HG02938 (cell line): ENCODE measurements around the gene SPR.
A peak's percentile ranks its signal among the peaks of the same experiment; 100 is the strongest.

ENCODE experiments used
- ATAC-seq: cut with Tn5 transposase; IDR thresholded peaks from one replicate; pipeline ENCODE4 v1.9.1; 2021; ENCODE audit warnings: mild to moderate bottlenecking, moderate library complexity; ENCODE audit not compliant: unreplicated experiment

Gene SPR

DNA sequence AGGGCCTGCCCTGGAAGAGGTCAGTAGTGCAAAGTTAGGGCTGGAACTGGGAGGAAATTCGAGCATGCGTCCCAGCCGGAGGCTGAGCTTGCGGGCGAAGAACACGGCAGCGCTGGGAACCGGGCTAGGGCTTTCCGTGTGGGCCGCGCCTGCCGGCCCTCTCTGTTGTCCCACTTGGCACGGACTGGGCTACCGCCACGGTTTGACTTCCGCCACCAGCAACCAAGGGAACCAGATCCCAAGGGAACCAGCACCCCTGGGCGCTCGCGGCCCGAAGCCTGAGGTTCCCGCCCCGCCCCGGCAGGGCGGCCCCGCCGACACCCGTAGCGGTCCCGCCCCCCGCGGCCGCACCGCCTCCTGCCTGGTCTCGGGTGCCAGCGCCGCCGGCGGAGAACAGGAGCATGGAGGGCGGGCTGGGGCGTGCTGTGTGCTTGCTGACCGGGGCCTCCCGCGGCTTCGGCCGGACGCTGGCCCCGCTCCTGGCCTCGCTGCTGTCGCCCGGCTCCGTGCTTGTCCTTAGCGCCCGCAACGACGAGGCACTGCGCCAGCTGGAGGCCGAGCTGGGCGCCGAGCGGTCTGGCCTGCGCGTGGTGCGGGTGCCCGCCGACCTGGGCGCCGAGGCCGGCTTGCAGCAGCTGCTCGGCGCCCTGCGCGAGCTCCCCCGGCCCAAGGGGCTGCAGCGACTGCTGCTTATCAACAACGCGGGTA lies at the start of gene SPR:
Gene SPR (plus strand): TSS at position 377 of the 708 bp plus-strand sequence. CDS start 25 bp downstream, at position 402.
- ATAC-seq = peak; percentile 79

DNA sequence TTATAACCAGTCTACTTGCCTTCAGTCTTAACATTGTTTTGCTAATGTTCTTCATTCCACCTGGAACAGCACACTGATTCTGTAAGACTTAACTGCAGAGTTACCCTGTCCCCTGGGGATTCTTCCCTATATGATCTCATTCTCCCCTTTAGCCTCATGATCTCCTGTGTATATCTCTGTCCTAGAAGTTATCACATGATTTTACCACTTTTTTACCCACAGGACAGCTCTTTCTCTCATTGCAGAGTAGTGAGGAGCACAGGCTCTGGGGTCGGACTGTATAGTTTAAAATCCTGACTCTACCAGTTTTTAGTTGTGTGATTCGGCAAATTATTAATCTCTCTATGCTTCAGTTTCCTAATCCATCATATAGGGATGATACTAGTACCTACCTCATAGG lies 47.1 kb upstream of the SPR start:
- ATAC-seq = no peak

DNA sequence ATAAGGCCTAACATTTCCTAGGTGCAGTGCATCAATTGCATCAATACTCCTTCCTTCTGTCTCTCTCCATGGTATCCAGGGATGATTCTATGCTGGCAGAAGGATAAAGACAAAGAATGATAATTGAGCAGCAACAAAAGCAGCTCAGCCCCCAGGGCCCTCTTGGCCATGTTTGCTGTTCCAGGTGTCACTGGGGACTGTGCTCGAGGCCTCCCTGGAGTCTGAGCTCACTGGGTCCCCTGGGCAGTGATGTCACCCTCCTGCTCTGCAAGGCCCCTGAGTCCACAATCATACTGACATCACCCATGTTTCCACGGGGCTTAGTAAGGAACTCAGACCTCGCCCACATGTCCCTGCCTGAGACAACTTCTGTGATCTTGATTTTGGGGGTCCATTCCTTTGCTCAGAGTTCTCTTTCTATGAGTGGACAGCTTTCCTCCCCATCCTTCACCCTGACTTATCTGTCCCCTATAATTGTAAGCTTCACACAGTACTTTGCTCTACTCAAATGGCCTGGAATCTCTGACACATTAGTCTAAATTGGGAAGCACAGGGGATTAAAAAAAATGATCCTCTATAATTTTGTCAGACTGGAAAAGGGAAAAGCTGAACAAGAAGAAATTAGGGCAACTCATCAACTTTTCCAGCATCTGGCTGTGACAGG lies 45.6 kb upstream of the SPR start:
- ATAC-seq = no peak

DNA sequence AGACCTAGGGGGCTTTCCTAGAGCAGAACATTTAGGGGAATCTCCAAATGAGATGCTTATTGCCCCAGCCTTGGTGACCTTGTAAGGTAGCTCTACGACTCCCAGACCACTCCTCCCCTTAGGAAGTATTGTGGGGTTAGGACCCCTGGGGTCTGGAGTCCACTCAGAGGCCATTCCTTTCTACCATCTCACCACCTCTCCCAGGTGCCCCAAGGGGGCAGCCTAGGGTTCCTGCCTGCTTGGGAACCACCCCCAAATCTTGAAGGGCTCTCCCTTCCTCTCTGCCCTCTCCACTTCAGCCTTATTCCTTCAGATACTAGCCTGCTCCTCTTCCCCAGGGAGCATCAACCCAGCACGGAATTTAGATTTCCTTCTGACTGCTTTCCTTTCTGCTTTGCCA lies 43.9 kb upstream of the SPR start:
- no peak for ATAC-seq

DNA sequence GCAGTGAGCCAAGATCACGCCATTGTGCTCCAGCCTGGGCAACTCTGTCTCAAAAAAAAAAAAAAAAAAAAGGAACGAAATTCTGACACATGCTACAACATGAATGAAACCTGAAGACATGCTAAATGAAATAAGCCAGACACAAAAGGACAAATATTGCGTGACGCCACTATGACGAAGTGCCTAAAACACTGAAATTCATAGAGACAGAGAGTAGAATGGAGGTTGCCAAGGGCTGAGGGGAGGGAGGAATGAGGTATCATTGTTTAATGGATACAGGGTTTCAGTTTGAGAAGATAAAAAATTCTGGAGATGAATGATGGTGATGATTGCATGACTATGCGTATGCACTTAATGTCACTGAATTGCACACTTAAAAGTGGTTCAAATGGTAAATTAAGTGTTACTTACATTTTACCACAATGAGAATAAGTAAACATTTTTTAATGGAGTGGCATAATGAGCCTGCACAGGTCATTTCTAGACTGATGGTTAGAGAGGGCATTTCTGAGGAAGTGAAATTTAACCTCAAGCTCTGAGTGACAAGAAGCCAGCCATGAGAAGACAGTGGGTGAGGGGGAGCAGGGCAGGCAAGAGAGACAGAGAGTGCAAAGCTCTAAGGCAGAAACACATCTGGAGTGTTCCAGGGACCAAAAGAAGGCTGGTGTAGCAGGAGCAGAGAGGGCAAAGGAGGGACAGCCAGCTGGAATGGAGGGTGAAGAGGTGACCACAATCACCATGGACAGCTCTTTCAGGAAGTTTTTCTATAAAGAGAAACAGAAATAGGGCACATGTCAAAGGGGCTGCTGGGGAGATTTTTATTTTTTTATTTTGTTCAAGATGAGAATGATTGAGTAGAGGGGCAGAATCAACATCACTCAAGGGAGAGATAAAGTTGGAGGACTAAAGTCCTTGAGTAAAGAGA lies 40.8 kb upstream of the SPR start:
- peak; percentile 85 for ATAC-seq

- no peak for ATAC-seq
Measured at GRCh38 chr2:72847534-72848315, 39.5 kb upstream of the SPR start.

- no peak for ATAC-seq
Measured at GRCh38 chr2:72848436-72849137, 38.6 kb upstream of the SPR start.

GRCh38 chr2:72849138-72849462 lies 38.1 kb upstream of the SPR start:
- ATAC-seq = no peak

DNA sequence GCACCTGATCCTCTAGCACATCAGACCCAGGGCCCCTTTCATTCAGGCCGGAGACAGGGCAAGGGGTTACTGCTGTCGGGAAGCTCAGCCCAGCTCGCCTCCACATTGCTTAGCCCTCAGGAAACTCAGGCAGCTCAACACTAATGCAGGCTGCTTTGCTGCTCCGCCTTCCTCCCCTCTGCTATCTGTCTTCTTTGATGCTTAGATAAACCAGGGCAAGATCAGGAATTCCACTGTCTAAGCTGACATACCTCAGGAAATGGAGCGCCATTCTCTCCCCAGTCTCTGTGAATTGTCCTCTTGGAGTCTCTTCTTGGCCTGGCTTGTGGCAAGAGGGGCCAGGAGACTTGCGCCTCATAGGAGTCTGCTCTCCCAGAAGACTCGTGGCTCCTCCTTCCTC lies 35.9 kb upstream of the SPR start:
- no peak for ATAC-seq

DNA sequence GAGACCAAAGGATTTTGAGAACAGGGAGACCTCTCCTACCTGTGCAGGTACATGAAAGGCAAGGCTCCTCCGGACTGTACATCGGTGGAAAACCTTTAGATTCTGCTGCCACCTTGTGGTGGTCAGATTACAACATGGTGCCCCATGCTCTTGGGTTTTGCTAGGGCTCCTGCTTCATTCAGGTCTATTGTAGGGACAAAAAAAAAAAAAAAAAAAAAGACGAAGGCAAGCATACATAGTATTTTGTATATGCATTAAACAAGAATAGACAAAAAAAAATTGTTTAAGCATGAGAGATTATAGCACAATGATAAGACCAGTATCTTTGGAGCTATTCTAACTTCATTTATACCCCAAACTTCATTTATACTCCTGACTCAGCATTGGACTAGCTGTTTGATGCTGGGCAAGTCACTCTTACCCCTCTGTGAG lies 27.4 kb upstream of the SPR start:
- ATAC-seq = peak; percentile 50

DNA sequence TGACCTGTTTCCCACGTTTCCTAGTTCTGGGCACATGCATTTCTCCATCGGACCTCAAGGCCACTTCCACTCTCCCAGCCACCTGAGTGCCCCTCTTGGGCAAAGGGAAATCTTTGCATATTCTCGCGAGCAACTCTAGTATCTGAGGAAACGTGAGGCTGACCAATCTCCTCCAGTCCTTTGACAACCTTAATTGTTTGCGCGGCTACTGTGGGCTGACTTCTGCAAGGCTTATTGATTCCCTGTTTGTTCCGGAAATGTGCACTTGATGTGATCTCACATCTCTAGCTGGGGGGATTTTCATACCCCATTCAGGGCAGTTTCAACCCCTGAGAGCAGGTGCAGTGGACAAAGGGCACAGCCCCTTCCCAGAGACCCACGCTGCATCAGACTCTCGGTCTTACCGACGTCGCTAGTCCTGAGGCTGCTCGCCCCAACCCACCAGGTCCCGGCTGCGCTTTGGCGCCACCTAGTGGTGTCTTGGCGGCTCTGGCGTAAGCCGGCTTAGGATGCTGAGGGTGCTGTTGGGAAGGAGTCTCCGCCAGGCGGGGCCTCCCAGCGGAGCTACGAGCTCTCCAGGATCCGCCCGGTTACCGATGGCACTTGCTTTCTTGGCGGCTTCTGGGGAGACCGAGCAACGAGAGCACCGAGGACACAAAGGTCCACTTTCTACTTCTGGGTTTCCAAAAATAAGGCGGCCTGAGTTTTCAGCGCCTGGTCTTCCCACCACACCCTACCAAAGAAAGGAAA lies 24.8 kb upstream of the SPR start:
- ATAC-seq = peak; percentile 81

DNA sequence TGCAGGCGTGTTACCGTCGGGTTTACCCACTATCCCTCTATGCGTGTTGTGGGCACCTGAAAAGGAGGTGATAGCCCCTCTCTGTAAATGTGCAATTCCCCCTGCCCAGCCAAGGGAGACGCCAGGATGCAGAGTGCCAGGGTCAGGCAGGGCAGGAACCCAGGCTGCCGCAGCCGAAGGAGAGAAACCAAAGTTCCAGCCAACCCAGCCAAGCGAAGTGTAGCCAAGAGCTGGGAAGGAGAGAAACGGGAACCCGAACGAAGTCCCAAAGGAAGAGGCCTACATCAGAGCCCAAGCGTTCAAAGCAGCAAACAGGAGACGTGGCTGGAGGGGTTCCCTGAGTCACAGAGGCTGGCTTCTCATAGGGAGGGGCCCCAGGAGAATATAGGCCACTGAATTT lies 24.2 kb upstream of the SPR start:
- no peak for ATAC-seq

DNA sequence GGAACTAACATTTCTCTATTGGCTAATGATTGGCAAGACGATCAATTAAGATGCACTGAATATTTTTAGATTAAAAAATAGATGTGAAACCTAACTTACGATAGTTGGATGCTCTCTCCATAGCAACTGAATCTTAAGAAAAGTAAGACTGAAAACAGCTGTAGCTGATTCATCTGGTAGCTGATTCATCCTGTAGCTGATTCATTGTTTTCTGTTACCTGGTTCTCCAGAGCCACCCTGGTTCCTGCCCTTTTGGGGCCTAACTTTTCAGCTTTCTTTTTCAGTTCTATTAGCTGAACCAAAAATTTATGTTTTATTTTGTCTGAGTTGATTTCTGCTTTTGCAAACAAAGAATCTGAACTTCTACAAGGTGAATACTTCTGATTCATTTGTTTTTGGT lies 22.7 kb upstream of the SPR start:
- ATAC-seq = peak; percentile 70

GRCh38 chr2:72871060-72871459 lies 16.1 kb upstream of the SPR start:
- ATAC-seq = no peak

- no peak for ATAC-seq
Measured at GRCh38 chr2:72871880-72872279, 15.3 kb upstream of the SPR start.

- ATAC-seq = no peak
Measured at GRCh38 chr2:72883356-72883962, 3.7 kb upstream of the SPR start.

GRCh38 chr2:72886505-72887031 lies 640 bp upstream of the SPR start:
- ATAC-seq = no peak

GRCh38 chr2:72887740-72888437 lies 681 bp downstream of the SPR start:
- ATAC-seq = peak; percentile 54
